ENCODE measurements around the gene MRPS18C. TPM values are rescaled to one million over a fixed set of nuclear protein-coding genes. Genes with fewer than 3 reads are reported as not detected.
"Not testable (repeated sequence)": the region's sequence is repeated elsewhere in the genome, so short reads cannot be mapped to it uniquely, and the experiment has no call there.

The MRPS18C gene
- polyA plus RNA-seq, 2 of the 4 experiments (the other 2 are of a cell fraction) = 67.4 to 132 TPM

GRCh38 chr4:83490876-83491450 is 35.1 kb downstream of the MRPS18C start:
- 0% methylated on average over 1 of the region's 1 CpG for WGBS (ENCODE audit: missing lambda C conversion rate)
- CTCF ChIA-PET = interaction anchor here (0.6 to 2.1 kb wide), 10 partner anchors 9 to 1104 kb away, joined by 3 to 9 read pairs (median 3); no protein-coding TSS in a partner anchor
- peak in 1 of 2 experiments; percentile 64; a peak in 2 of 6 replicates for ATAC-seq

GRCh38 chr4:83496085-83496917 is 40.4 kb downstream of the MRPS18C start:
- H3K27ac ChIP-seq; DNase-seq (ENCODE audit: low read depth in 1 of 2, low spot score in 1 of 2); FAIRE-seq; ATAC-seq; H3K4me3 ChIP-seq; H3K4me1 ChIP-seq; POLR2A ChIA-PET; H3K9me3 ChIP-seq; H3K4me2 ChIP-seq: not testable (repeated sequence)
- CTCF ChIA-PET = interaction anchor here (1.9 kb wide), 1 partner anchor 12 kb away, joined by 5 read pairs; no protein-coding TSS in a partner anchor
- 92% methylated on average over 8 of the region's 8 CpGs for WGBS (ENCODE audit: missing lambda C conversion rate)

More at GRCh38 chr4:83490876-83491450, 35.1 kb downstream of the MRPS18C start:
- no peak for FAIRE-seq
- H3K4me1 ChIP-seq = peaks cover 7% of the 10 kb centered on the region; the same call in 1 of the 3 replicates
- peak; percentile 49 for DNase-seq (ENCODE audit: low read depth in 1 of 2, low spot score in 1 of 2)
- no peak for TF ChIP-seq NFE2L2 (conservative IDR thresholded peaks at IDR 0.05; ENCODE audit: low read length)
- TF ChIP-seq FOXS1 (CRISPR knock-in tag; IDR thresholded peaks at IDR 0.05) = no peak
- TF ChIP-seq ZFP36 (IDR thresholded peaks at IDR 0.05; ENCODE audit: borderline replicate concordance, partially characterized antibody) = no peak
- no peak for TF ChIP-seq HDAC2 (IDR thresholded peaks at IDR 0.05)
- TF ChIP-seq HOXA7 (CRISPR knock-in tag; IDR thresholded peaks at IDR 0.05) = no peak
- TF ChIP-seq MAZ (IDR thresholded peaks at IDR 0.05; ENCODE audit: borderline replicate concordance, low read depth, low read length) = no peak
- no peak for TF ChIP-seq FOSL2 (IDR thresholded peaks at IDR 0.05)
- no peak for TF ChIP-seq FOSL2 (CRISPR knock-in tag; IDR thresholded peaks at IDR 0.05)
- TF ChIP-seq CHD4 (IDR thresholded peaks at IDR 0.05; ENCODE audit: borderline replicate concordance) = no peak
- TF ChIP-seq MYC (IDR thresholded peaks at IDR 0.05; ENCODE audit: borderline replicate concordance, low read length) = no peak
- TF ChIP-seq GATA3 (IDR thresholded peaks at IDR 0.05; ENCODE audit: borderline replicate concordance) = no peak
- TF ChIP-seq MAFK (IDR thresholded peaks at IDR 0.05; ENCODE audit: partially characterized antibody) = no peak
- TF ChIP-seq REST (IDR thresholded peaks at IDR 0.05) = no peak
- no peak for TF ChIP-seq RNF2 (IDR thresholded peaks at IDR 0.05; ENCODE audit: borderline replicate concordance, low read depth)
- peak; percentile 69 to 70 for TF ChIP-seq RAD21 (conservative IDR thresholded peaks at IDR 0.05 in 1 of 2, IDR thresholded peaks at IDR 0.05 in 1 of 2)
- TF ChIP-seq CTCF (IDR thresholded peaks at IDR 0.05) = peak; percentile 74
- TF ChIP-seq POLR2AphosphoS2 (conservative IDR thresholded peaks at IDR 0.05; ENCODE audit: low read length) = no peak
- peak; percentile 76 for TF ChIP-seq SMC3 (IDR thresholded peaks at IDR 0.05)
- TF ChIP-seq CBX8 (IDR thresholded peaks at IDR 0.05) = no peak
- no peak for TF ChIP-seq FOSB (CRISPR knock-in tag; IDR thresholded peaks at IDR 0.05)
- no peak for TF ChIP-seq HEYL (CRISPR knock-in tag; IDR thresholded peaks at IDR 0.05)
- TF ChIP-seq BHLHE40 (IDR thresholded peaks at IDR 0.05; ENCODE audit: low read depth, low read length) = no peak
- no peak for TF ChIP-seq POLR2A (IDR thresholded peaks at IDR 0.05; ENCODE audit: low read length)
- TF ChIP-seq EHF (CRISPR knock-in tag; IDR thresholded peaks at IDR 0.05) = no peak
- POLR2A ChIA-PET = no interaction called here
- no peak overlapping the region for H3K4me2 ChIP-seq
- no peaks in the 10 kb centered on the region for H3K9me3 ChIP-seq
- no peak overlapping the region for H3K27ac ChIP-seq
- no peak overlapping the region for H3K4me3 ChIP-seq
